GM10266 (cell line): ENCODE results near the gene ZNF18.
A peak's percentile ranks its signal among the peaks of the same experiment; 100 is the strongest.

Experiments used
- DNase-seq: peaks from one replicate; pipeline ENCODE4 v3.0.0; 2012; ENCODE audit errors: extremely low spot score
- TF ChIP-seq, protein P1 (sequence below): IDR thresholded peaks from 2 replicates; pipeline ENCODE4 v1.5.1; 2012; ENCODE audit warnings: mild to moderate bottlenecking, low read depth; ENCODE audit not compliant: control insufficient read depth, insufficient read depth; ENCODE audit errors: missing control alignments

ZNF18 gene

GRCh38 chr17:11935734-11936406 is 61.4 kb downstream of the ZNF18 start:
- DNase-seq: no peak
- TF ChIP-seq, protein P1, sequence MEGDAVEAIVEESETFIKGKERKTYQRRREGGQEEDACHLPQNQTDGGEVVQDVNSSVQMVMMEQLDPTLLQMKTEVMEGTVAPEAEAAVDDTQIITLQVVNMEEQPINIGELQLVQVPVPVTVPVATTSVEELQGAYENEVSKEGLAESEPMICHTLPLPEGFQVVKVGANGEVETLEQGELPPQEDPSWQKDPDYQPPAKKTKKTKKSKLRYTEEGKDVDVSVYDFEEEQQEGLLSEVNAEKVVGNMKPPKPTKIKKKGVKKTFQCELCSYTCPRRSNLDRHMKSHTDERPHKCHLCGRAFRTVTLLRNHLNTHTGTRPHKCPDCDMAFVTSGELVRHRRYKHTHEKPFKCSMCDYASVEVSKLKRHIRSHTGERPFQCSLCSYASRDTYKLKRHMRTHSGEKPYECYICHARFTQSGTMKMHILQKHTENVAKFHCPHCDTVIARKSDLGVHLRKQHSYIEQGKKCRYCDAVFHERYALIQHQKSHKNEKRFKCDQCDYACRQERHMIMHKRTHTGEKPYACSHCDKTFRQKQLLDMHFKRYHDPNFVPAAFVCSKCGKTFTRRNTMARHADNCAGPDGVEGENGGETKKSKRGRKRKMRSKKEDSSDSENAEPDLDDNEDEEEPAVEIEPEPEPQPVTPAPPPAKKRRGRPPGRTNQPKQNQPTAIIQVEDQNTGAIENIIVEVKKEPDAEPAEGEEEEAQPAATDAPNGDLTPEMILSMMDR: peak; percentile 62

- TF ChIP-seq, protein P1: no peak
- no peak for DNase-seq
Observed at GRCh38 chr17:11932337-11932898, 64.9 kb downstream of the ZNF18 start.

DNA sequence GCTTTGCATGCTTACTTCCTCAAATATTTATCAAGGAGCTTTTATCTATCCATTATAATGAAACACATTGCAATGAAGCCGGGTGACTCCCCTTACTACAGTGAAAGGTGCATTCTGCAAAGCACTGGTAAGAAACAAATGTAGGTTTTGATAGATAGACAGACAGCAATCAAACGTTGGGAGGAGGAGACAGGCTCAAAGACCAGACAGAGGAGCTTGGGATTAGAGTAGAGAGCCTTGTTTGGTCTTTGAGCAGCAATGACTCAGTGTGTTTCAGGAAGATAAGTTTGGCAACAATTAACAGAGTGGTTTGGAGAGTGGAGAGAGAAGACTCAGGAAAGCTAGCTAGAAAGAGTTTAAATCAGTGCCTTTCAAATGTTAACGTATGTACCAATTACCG is 68.8 kb downstream of the ZNF18 start:
- no peak for DNase-seq

More for the DNA sequence above, 68.8 kb downstream of the ZNF18 start:
- TF ChIP-seq, protein P1: no peak
